Measurements from ENCODE around the gene TCAP. TPM values are rescaled to one million over a fixed set of nuclear protein-coding genes. Genes with fewer than 3 reads are reported as not detected.

Gene TCAP
- total RNA-seq, 2 experiments from 2014 or later = 1.1 to 1.3 TPM

GRCh38 chr17:39642291-39643074 is 22.7 kb upstream of the TCAP start:
- ATAC-seq = no peak
- CTCF ChIA-PET = interaction anchor here (0.7 to 18.0 kb wide), 5 partner anchors 10 to 317 kb away, joined by 3 to 307 read pairs (median 4); partner anchors contain the start of gene PPP1R1B
- no peak overlapping the region for H3K4me3 Mint-ChIP-seq
- no peaks in the 10 kb centered on the region for H3K9me3 Mint-ChIP-seq (ENCODE audit: low read depth)
- no peak overlapping the region for H3K27ac Mint-ChIP-seq
- no peak for DNase-seq
- H3K36me3 Mint-ChIP-seq = peaks cover 3% of the 10 kb centered on the region
- H3K27me3 Mint-ChIP-seq = no peaks in the 10 kb centered on the region
- peaks cover 45% of the 10 kb centered on the region for H3K4me1 Mint-ChIP-seq

GRCh38 chr17:39643271-39643670 is 21.9 kb upstream of the TCAP start:
- Mint-ChIP-seq H3K4me1 (peaks cover 37% of the 10 kb centered on the region), H3K4me3 (no peak overlapping the region), H3K9me3 (ENCODE audit: low read depth) (no peaks in the 10 kb centered on the region), H3K27ac (no peak overlapping the region), H3K36me3 (peaks cover 2% of the 10 kb centered on the region), H3K27me3 (no peaks in the 10 kb centered on the region)
- ATAC-seq (no peak), DNase-seq (no peak)
- CTCF ChIA-PET = interaction anchor here (0.7 to 18.0 kb wide), 5 partner anchors 10 to 317 kb away, joined by 3 to 307 read pairs (median 4); partner anchors contain the start of gene PPP1R1B

- CTCF ChIA-PET = interaction anchor here (0.6 to 18.0 kb wide), 2 partner anchors 20 to 21 kb away, joined by 3 to 307 read pairs; partner anchors contain the start of genes PNMT and PPP1R1B
- H3K36me3 Mint-ChIP-seq = peaks cover 4% of the 10 kb centered on the region
- ATAC-seq (no peak), DNase-seq (no peak)
- H3K27ac Mint-ChIP-seq = no peak overlapping the region
- H3K4me3 Mint-ChIP-seq = no peak overlapping the region
- H3K4me1 Mint-ChIP-seq = peaks cover 23% of the 10 kb centered on the region
- H3K27me3 Mint-ChIP-seq = no peaks in the 10 kb centered on the region
- H3K9me3 Mint-ChIP-seq (ENCODE audit: low read depth) = no peaks in the 10 kb centered on the region
These were observed 17.9 kb upstream of the TCAP start for GRCh38 chr17:39647256-39647655.

DNA sequence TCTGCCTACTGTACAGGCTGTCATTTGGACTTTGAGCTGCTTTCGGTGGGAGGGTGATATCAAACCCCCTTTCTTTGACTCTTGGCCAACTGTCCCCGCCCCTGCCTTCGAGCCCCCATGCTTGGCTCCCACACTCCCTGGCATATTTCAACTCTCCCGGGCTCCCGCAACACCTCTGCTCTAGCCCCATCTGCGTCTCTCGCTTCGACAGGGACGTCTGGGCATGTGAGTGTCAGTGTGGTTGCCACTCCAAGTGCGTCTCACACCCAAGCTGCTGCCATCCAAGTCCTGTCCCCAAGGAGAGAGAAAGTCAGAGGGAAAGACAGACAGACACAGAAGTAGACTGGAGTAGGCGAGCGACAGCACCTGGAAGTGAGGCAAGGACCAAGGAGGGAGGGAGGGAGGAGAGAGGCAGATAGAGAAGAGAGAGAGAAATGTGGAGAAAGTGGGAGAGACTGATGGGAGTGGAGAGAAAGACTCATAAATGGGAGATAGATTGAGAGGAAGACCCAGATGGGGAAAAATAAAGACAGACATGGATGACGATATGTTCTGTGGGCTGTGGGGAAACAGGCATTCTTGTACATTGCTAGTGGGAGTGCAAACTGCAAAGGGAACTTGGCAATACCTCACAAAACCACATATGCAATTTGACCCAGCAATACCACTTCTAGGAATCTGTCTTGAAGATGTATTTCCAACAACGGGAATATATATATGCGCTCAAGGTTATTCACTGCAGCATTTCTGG is 16.4 kb upstream of the TCAP start:
- Mint-ChIP-seq H3K27ac (no peak overlapping the region), H3K27me3 (no peaks in the 10 kb centered on the region), H3K4me3 (no peak overlapping the region), H3K36me3 (peaks cover 4% of the 10 kb centered on the region), H3K4me1 (peaks cover 13% of the 10 kb centered on the region), H3K9me3 (ENCODE audit: low read depth) (no peaks in the 10 kb centered on the region)
- DNase-seq (no peak), ATAC-seq (no peak)
- CTCF ChIA-PET = interaction anchor here (1.2 to 18.0 kb wide), 2 partner anchors 22 kb away, joined by 3 to 307 read pairs; partner anchors contain the start of gene PPP1R1B

DNA sequence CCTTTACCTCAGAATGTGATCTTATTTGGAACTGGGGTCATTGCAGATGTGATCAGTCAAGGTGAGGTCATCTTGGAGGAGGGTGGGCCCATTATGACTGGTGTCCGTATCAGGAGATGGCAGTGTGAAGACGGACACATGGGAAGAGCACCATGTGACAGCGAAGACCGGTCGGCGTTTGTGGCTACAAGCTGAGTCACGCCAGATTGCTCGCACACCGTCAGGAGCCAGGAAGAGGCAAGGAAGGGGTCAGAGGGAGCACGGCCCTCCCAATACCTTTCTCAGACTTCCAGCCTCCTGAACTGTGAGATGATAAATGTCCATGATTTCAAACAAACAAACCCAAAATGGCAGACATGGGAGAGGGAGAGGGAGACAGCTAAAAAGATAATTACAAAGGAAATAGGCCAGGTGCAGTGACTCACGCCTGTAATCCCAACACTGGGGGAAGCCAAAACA is 15.0 kb upstream of the TCAP start:
- no peak for DNase-seq
- ATAC-seq = no peak
- Mint-ChIP-seq H3K9me3 (ENCODE audit: low read depth) (no peaks in the 10 kb centered on the region), H3K36me3 (peaks cover 4% of the 10 kb centered on the region), H3K27ac (no peak overlapping the region), H3K4me1 (peaks cover 13% of the 10 kb centered on the region), H3K4me3 (no peak overlapping the region), H3K27me3 (no peaks in the 10 kb centered on the region)
- CTCF ChIA-PET = interaction anchor here (0.6 to 18.0 kb wide), 8 partner anchors 7 to 80 kb away, joined by 3 to 307 read pairs (median 5); partner anchors contain the start of genes MIEN1, PNMT and PPP1R1B

- no peak for ATAC-seq
- H3K36me3 Mint-ChIP-seq = peaks cover 2% of the 10 kb centered on the region
- peaks cover 12% of the 10 kb centered on the region for H3K4me1 Mint-ChIP-seq
These were observed 13.1 kb upstream of the TCAP start for GRCh38 chr17:39651923-39652586.

DNA sequence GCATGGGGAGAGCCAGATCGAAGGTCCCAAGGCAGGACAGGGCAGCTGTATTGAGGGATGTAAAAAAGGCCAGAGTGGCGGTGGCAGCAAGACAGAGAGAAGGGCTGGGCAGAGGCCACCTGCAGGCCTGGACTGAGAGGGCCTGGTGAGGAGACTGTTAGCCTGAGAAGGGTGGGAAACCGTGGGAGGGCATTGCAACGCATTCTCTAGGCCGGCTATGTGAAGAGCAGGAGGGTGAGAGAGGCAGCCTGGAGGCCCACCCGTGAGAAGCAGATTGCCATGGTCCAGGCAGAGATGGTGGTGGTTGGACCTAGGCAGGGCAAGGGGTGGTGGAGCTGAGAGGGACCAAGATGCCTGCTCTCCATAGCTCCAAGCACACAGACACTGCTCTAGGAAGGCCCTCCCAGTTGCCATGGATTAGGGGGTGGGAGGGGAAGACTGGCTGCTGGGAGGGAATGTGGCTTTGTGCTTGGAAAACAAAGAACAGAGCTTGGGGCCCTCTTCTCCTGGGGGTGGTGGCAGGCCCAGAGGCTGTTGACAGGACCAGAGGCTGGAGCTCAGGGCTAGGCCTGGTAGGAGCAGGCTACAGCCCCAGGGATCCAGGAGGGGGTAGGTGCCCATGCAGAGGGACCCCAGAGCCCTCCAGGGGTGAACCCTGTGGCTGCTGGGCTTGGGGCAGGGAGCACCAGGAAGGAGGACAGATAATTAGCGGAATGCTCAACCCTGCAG is 12.4 kb upstream of the TCAP start:
- CTCF ChIA-PET = interaction anchor here (0.9 to 18.0 kb wide), 11 partner anchors 9 to 105 kb away, joined by 3 to 307 read pairs (median 13); partner anchors contain the start of genes PGAP3, PNMT, PPP1R1B and TCAP
- H3K9me3 Mint-ChIP-seq (ENCODE audit: low read depth) = no peaks in the 10 kb centered on the region
- H3K36me3 Mint-ChIP-seq = peaks cover 2% of the 10 kb centered on the region
- no peak overlapping the region for H3K4me3 Mint-ChIP-seq
- no peaks in the 10 kb centered on the region for H3K27me3 Mint-ChIP-seq
- H3K4me1 Mint-ChIP-seq = peaks cover 12% of the 10 kb centered on the region
- ATAC-seq (no peak), DNase-seq (no peak)
- no peak overlapping the region for H3K27ac Mint-ChIP-seq

More at GRCh38 chr17:39651923-39652586, 13.1 kb upstream of the TCAP start:
- no peaks in the 10 kb centered on the region for H3K27me3 Mint-ChIP-seq
- no peak overlapping the region for H3K27ac Mint-ChIP-seq
- no peaks in the 10 kb centered on the region for H3K9me3 Mint-ChIP-seq (ENCODE audit: low read depth)
- CTCF ChIA-PET = interaction anchor here (0.9 to 18.0 kb wide), 10 partner anchors 9 to 104 kb away, joined by 3 to 307 read pairs (median 11); partner anchors contain the start of genes PNMT, PPP1R1B and TCAP
- no peak overlapping the region for H3K4me3 Mint-ChIP-seq
- no peak for DNase-seq

DNA sequence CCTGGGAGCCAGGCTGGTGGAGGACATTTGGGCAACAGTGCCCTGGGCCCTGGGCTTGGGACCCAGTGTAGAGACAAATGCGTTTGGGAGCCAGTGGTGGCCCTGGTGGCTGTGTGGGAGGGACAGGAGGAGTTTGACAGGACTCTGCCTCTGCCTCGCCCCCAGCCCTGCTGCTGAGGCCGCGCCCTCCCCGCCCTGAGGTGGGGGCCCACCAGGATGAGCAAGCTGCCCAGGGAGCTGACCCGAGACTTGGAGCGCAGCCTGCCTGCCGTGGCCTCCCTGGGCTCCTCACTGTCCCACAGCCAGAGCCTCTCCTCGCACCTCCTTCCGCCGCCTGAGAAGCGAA is 11.9 kb upstream of the TCAP start:
- no peak overlapping the region for H3K4me3 Mint-ChIP-seq
- no peak for DNase-seq
- CTCF ChIA-PET = interaction anchor here (0.8 to 18.0 kb wide), 24 partner anchors 10 to 327 kb away, joined by 3 to 307 read pairs (median 6); partner anchors contain the start of genes MIEN1, PGAP3, PNMT and PPP1R1B
- peaks cover 12% of the 10 kb centered on the region for H3K4me1 Mint-ChIP-seq
- H3K36me3 Mint-ChIP-seq = peaks cover 2% of the 10 kb centered on the region
- no peak overlapping the region for H3K27ac Mint-ChIP-seq
- H3K27me3 Mint-ChIP-seq = no peaks in the 10 kb centered on the region
- ATAC-seq = peak; percentile 7
- no peaks in the 10 kb centered on the region for H3K9me3 Mint-ChIP-seq (ENCODE audit: low read depth)

GRCh38 chr17:39653662-39654331 is 11.4 kb upstream of the TCAP start:
- ATAC-seq = peak; percentile 89

GRCh38 chr17:39655105-39655504 is 10.0 kb upstream of the TCAP start:
- no peak for ATAC-seq
- no peaks in the 10 kb centered on the region for H3K9me3 Mint-ChIP-seq (ENCODE audit: low read depth)
- H3K27ac Mint-ChIP-seq = no peak overlapping the region
- peaks cover 8% of the 10 kb centered on the region for H3K4me1 Mint-ChIP-seq
- H3K27me3 Mint-ChIP-seq = no peaks in the 10 kb centered on the region
- H3K4me3 Mint-ChIP-seq = no peak overlapping the region
- no peaks in the 10 kb centered on the region for H3K36me3 Mint-ChIP-seq
- DNase-seq = no peak
- CTCF ChIA-PET = interaction anchor here (1.0 to 18.0 kb wide), 12 partner anchors 9 to 326 kb away, joined by 3 to 307 read pairs (median 14); partner anchors contain the start of genes MIEN1, PNMT, PPP1R1B and PSMD3

More at GRCh38 chr17:39653662-39654331, 11.4 kb upstream of the TCAP start:
- Mint-ChIP-seq H3K4me1 (peaks cover 12% of the 10 kb centered on the region), H3K27me3 (no peaks in the 10 kb centered on the region), H3K9me3 (ENCODE audit: low read depth) (no peaks in the 10 kb centered on the region), H3K27ac (peak overlapping the region; percentile 24), H3K4me3 (no peak overlapping the region), H3K36me3 (peaks cover 2% of the 10 kb centered on the region)
- DNase-seq = peak; percentile 87
- CTCF ChIA-PET = interaction anchor here (0.8 to 18.0 kb wide), 22 partner anchors 9 to 327 kb away, joined by 3 to 307 read pairs (median 6); partner anchors contain the start of genes MIEN1, PGAP3, PNMT and PPP1R1B

DNA sequence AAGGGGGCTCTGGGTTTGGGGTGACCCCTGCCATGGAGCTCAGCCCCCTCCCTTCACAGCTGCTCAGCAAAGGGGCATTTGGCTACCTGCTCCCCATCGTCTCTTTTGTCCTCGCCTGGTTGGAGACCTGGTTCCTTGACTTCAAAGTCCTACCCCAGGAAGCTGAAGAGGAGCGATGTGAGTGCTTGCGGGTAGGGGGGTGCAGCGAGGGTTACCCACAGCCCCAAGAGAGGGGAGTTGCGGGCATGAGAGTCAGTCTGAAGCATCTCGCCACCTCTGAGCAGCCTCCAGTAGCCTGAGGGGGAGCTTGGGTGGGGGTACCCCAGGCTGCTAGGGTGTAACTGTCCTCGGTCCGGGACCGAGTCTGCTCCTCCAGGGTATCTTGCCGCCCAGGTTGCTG is 6.8 kb upstream of the TCAP start:
- no peaks in the 10 kb centered on the region for H3K9me3 Mint-ChIP-seq (ENCODE audit: low read depth)
- H3K36me3 Mint-ChIP-seq = peaks cover 1% of the 10 kb centered on the region
- H3K4me1 Mint-ChIP-seq = peaks cover 3% of the 10 kb centered on the region
- CTCF ChIA-PET = interaction anchor here (0.6 to 18.0 kb wide), 4 partner anchors 9 to 31 kb away, joined by 3 to 307 read pairs (median 3); partner anchors contain the start of gene PPP1R1B
- ATAC-seq (no peak), DNase-seq (no peak)
- H3K27me3 Mint-ChIP-seq = no peaks in the 10 kb centered on the region
- H3K4me3 Mint-ChIP-seq = no peak overlapping the region
- no peak overlapping the region for H3K27ac Mint-ChIP-seq
